OCI-M2 (cell line): ENCODE measurements around the gene HACE1.

Experiments
- DNase-seq: peaks from one replicate; lab custom pipeline; 2025; ENCODE audit not compliant: unreplicated experiment; lab: John Stamatoyannopoulos, UW

Gene HACE1

DNA sequence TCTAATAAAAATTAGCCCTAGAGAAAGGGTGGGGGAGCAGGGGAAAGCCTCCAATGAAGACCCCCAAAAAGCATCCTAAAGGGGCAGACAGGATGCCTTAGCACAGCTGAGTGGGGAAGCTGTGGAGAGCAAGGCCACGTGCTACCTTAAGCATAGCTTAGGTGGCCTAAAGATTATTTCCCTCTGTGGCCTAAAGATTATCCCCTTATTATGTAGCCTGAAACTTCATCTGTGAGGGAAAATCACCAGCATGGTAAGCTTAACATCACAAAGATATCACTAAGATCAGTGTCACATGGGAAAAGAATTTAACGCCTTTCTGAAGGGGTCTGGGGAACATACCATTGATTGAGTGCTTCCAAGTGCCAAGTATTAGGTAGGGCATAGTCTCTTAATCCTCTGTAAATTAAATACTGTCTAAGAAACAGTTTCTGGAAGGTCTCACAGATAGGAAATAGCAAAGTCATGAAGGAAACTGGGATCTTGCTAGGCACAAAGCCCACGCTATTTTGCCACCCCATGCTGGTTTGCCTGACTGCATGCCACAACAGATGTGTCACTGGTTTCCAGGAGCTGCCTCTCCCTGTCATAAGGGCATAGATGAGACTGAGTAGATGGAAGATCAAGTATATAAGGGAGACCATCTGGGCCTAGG lies 170.0 kb downstream of the HACE1 start:
- no peak for DNase-seq

DNA sequence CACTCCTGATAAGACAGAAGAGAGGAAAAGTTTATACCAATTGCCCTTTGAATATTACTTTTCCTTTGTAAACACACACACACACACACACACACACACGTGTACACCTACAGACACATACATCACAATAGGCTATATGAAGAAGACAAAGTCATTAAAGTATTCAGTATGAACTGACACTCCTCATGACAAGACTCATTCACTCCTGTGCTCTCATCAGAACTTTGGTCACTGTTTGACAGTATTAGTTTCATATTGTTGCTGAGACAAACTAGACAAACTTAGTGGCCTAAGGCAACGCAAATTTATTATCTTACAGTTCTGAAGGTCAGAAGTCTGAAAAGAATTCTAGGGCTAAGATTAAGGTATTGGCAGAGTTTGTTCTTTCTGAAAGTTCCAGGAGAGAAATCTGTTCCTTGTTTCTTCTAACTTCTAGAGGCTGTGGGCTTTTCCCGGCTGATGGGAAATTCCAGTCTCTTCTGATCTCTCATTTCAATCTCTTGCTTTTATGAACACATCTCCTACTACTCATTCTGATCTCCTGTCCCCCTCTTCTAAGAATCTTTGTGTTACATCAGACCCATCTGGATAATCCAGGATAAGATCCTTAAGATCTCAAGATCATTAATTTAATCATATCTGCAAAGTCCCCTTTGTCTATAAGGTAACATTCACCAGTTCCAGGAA lies 171.3 kb downstream of the HACE1 start:
- no peak for DNase-seq

DNA sequence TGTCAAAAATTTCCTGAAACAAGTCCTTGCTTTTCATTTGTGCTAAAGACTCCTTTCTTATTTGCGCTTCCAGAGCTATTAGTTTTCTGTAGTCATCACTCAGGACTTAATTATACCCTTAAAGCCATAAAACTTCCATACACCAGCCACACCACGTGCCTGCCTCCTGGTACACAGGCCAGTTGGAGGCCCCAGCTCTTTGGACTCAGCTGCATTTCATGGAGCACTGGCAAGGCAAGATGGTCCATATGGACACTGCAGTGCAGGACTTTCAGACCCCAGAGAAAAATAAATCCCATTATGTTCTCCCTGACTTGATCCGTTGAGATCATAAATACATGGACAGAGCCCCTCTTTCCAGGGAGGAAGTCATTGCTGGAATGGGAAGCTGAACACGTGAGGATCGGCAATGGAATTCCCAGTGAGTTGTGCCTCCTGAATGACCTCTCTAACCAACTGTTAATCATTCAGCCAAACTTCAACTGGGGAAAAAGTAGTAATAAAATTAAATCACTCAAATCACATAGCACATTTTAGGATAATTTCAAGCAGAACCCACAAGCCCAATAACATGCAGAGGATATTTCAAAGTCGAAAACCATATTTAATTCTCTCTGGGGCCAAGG lies 173.1 kb downstream of the HACE1 start:
- DNase-seq: no peak

DNA sequence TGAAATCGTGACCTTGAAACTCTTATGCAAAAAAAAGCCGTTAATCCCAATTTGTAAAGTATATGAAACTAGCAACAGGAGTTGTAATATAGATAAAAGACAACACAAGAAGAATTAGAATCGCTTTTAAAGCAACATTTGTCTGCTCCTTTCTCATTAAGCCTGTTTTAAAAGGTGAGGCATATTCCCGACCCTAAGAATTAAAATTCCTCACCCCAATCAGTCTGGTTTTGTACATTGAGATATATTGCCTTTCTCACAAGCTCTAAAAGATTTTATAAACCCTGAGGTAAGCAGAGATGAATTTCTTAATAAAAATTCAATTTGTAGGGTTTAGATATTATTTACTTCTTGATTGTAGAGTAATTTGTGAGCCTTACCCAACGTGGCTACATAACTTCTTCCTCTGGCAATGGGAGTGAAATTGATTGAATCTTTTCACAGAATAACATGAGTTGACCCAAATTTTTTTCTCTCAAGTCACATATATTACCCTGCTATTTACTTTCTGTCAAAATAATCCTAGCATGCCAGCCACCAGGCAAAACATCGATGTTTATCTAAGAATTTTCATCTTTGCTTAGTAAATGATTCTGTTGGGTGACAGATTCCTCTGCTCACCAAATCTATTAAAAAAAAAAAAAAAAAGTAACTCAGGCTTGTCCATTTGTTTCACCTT lies 173.7 kb downstream of the HACE1 start:
- DNase-seq: no peak

- no peak for DNase-seq
These were observed 174.8 kb downstream of the HACE1 start for GRCh38 chr6:104684911-104685415.

GRCh38 chr6:104683809-104684208 lies 175.9 kb downstream of the HACE1 start:
- DNase-seq: no peak

DNA sequence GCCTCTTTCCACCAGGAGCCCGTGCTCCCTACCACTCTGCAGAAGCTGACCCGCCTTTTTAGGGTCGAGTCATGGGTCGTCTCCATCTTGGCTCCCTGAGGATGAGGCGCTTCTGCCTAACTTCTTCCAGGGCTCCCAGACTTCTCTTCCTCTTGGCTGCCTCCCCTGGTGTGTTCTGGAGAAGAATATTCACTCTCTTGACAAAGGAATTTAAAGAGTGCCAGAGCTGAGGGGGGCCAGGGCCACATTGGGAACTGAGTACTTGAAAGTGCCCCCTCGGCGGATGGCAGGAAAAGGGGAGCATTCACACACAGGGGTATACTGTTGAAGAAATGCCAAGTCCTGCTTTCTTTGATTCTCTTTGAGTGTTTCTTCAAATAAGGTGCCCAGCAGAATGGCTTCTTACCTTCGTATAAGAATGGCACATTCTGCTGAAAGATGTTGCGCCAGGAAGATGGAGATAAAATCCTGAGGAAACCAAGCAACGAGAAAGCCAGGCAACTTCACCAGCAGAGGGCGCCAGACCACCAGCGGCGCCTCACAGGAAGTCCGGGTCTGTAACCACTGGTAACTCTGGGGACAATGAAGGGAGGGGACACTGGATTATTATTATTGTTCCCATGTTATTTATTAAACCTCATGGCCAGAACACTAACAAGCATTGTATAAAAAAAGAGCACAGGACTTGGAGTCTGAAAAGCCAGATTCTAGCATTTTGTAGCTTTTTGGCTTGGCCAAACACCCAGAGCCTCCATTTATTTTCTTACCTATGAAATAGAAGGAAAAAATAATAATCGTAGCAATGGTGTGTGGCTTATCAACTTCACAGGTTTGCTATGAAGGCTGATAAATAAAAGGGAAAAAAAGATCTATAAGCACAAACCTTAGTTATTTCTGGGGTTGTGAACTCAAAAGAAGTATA lies 176.7 kb downstream of the HACE1 start:
- DNase-seq: no peak

DNA sequence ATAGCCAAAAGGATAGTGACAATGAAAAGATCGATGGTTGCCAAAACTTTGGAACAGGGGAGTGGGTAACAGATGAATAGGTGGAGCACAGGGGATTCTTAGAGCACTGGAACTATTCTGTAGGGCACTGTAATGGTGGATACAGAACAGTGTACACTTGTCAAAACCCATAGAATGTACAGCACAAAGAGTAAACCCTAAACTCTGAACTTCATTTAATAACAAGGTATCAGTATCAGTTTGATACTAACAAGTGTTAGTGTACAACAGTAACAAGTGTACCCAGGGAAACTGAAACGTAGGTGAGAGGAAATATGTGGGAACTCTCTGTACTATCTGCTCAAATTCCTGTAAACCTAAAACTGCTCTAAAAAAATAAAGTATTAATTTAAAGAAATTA lies 179.2 kb downstream of the HACE1 start:
- no peak for DNase-seq

DNA sequence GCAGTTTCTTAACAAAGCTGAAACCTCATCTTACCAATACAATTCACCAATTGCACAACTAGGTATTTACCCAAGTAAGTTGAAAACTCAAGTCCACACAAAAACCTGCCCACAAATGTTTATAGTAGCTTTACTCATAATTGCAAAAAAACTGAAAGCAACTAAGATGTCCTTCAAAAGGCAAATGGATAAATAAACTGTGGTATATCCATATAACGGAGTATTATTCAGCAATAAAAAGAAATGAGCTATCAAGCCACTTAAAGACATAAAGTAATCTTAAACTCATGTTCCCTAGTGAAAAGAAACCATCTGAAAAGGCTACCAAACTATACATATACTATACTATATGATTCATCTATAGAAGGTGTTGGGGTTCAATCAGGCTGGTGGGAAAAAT lies 179.7 kb downstream of the HACE1 start:
- DNase-seq: no peak
